RPMI8226 (cell line): ENCODE data around the gene NELFB.

Source experiments
- DNase-seq: peaks from one replicate; pipeline ENCODE4 v3.0.0-alpha.2; 2015

The NELFB gene

GRCh38 chr9:137293482-137294090, 38.5 kb downstream of the NELFB start:
- DNase-seq, result no peak

GRCh38 chr9:137294091-137294680, 39.1 kb downstream of the NELFB start:
- peak; percentile 75 for DNase-seq

GRCh38 chr9:137294681-137295237, 39.6 kb downstream of the NELFB start:
- peak; percentile 51 for DNase-seq

GRCh38 chr9:137295238-137295811, 40.2 kb downstream of the NELFB start:
- peak; percentile 78 for DNase-seq

- no peak for DNase-seq
These were observed 40.9 kb downstream of the NELFB start for GRCh38 chr9:137295849-137296669.

GRCh38 chr9:137296670-137297664, 41.8 kb downstream of the NELFB start:
- peak; percentile 84 for DNase-seq

- no peak for DNase-seq
These were observed 42.8 kb downstream of the NELFB start for GRCh38 chr9:137297966-137298365.

- DNase-seq, result no peak
These were observed 43.5 kb downstream of the NELFB start for GRCh38 chr9:137298401-137299202.

- DNase-seq, result no peak
These were observed 44.1 kb downstream of the NELFB start for GRCh38 chr9:137299203-137299565.

- no peak for DNase-seq
These were observed 44.8 kb downstream of the NELFB start for GRCh38 chr9:137299938-137300337.

GRCh38 chr9:137300567-137301080, 45.5 kb downstream of the NELFB start:
- peak; percentile 69 for DNase-seq

GRCh38 chr9:137301081-137301947, 46.2 kb downstream of the NELFB start:
- DNase-seq, result peak; percentile 79

- DNase-seq, result peak; percentile 97
These were observed 47.0 kb downstream of the NELFB start, which contains the start of gene NRARP for GRCh38 chr9:137302118-137302448. Gene NRARP, minus strand, starts transcription at chr9:137302271. Its CDS starts 343 bp downstream, at chr9:137301928.

- no peak for DNase-seq
These were observed 47.5 kb downstream of the NELFB start for GRCh38 chr9:137302449-137303150.

- DNase-seq, result no peak
These were observed 48.2 kb downstream of the NELFB start for GRCh38 chr9:137303151-137303892.

GRCh38 chr9:137303893-137304382, 48.8 kb downstream of the NELFB start:
- no peak for DNase-seq

- no peak for DNase-seq
These were observed 49.4 kb downstream of the NELFB start for GRCh38 chr9:137304383-137305059.
